HepG2 (cell line): ENCODE data around the gene ABCD4. TPM values are rescaled to one million over a fixed set of nuclear protein-coding genes. Genes with fewer than 3 reads are reported as not detected.

Experiments used
- ATAC-seq: fragments of 200-7000 bp; cut with Tn5 transposase; 3 replicates; pipeline ENCODE4 v1.9.1; 2020; ENCODE audit warnings: mild to moderate bottlenecking, moderate library complexity
- BruUV-seq: library from RNA; stranded (reverse); fragments of 400-500 nt; replicated peaks from 2 replicates; lab custom pipeline; 2021; lab: Mats Ljungman, UMichigan
- CTCF ChIA-PET: fragments of 300-600 bp; formaldehyde crosslinking; extraction: SDS; loops from one replicate; lab custom pipeline; 2021; ENCODE audit warnings: low total read pairs, inconsistent platforms, low intra/inter-chr PET ratio; lab: Yijun Ruan, JAX
- POLR2A ChIA-PET: fragments of 350-600 bp; sonication (Branson Sonifier 250); formaldehyde crosslinking; loops from one replicate; lab custom pipeline; 2020; ENCODE audit warnings: antibody characterized with exemption, inconsistent platforms; lab: Yijun Ruan, JAX
- DNase-seq: peaks from one replicate; pipeline ENCODE4 v3.0.0-alpha.2; 2015; ENCODE audit warnings: low spot score
- FAIRE-seq: peaks from 3 replicates; lab custom pipeline; 2011; peaks lifted over from hg19 to GRCh38; lab: Jason Lieb, UNC
- H2AFZ ChIP-seq: one replicate; pipeline ENCODE4 v1.6.1; 2011; ENCODE audit warnings: low read length, inconsistent platforms
- H3K27ac ChIP-seq: fragments of 300-600 bp; 3 replicates; pipeline ENCODE4 v1.8.0; 2011; ENCODE audit warnings: mixed run types, mild to moderate bottlenecking, mixed read lengths, low read length, inconsistent platforms; ENCODE audit not compliant: insufficient read depth; ENCODE audit errors: extremely low read length
- H3K27me3 ChIP-seq, 2 experiments: fragments of 200-600 bp in 1 of 2; 2 replicates in 1 of 2; 3 replicates in 1 of 2; pipeline versions ENCODE4 v1.6.0 to v1.8.0; 2011; ENCODE audit warnings: low read length in 2 of 2, mild to moderate bottlenecking in 2 of 2, moderate library complexity in 2 of 2, inconsistent platforms in 1 of 2; ENCODE audit not compliant: insufficient read depth in 2 of 2, control insufficient read depth in 1 of 2
- H3K36me3 ChIP-seq, 2 experiments: fragments of 200-600 bp in 1 of 2; replicated peaks in 1 of 2; 2 replicates in 1 of 2; 3 replicates in 1 of 2; pipeline versions ENCODE4 v1.5.1 to v1.8.0; 2011; ENCODE audit warnings: low read length in 2 of 2, inconsistent platforms in 1 of 2; ENCODE audit not compliant: insufficient read depth in 2 of 2, control insufficient read depth in 1 of 2
- H3K4me1 ChIP-seq: 2 replicates; pipeline ENCODE4 v1.5.1; 2012; ENCODE audit warnings: low read length, inconsistent platforms; ENCODE audit not compliant: insufficient read depth
- H3K4me2 ChIP-seq: 2 replicates; pipeline ENCODE4 v1.6.0; 2011; ENCODE audit warnings: low read depth, low read length, inconsistent platforms
- H3K4me3 ChIP-seq, 3 experiments: fragments of 200-600 bp in 1 of 3; sonication (generic), shearing (Covaris generic) in 1 of 3; replicated peaks in 1 of 3; 2 replicates each; pipeline ENCODE4 v1.5.1; 2011 to 2016; ENCODE audit warnings: low read length in 3 of 3, inconsistent platforms in 2 of 3, low read depth in 2 of 3, mild to moderate bottlenecking in 2 of 3, control low read depth in 1 of 3, mixed read lengths in 1 of 3; ENCODE audit not compliant: insufficient read depth in 1 of 3
- H3K79me2 ChIP-seq: one replicate; pipeline ENCODE4 v1.6.1; 2011; ENCODE audit warnings: low read length, inconsistent platforms; ENCODE audit not compliant: insufficient read depth
- H3K9ac ChIP-seq: 2 replicates; pipeline ENCODE4 v1.6.0; 2011; ENCODE audit warnings: mild to moderate bottlenecking, low read depth, low read length, inconsistent platforms; ENCODE audit not compliant: insufficient read depth
- H3K9me3 ChIP-seq: 2 replicates; pipeline ENCODE4 v1.5.1; 2012; ENCODE audit warnings: mild to moderate bottlenecking, low read length
- H4K20me1 ChIP-seq: 2 replicates; pipeline ENCODE4 v1.6.0; 2011; ENCODE audit warnings: inconsistent platforms, mild to moderate bottlenecking, low read length, moderate library complexity; ENCODE audit not compliant: insufficient read depth
- AGO1 ChIP-seq: fragments of 200-400 bp; formaldehyde crosslinking; IDR thresholded peaks from 2 replicates; pipeline ENCODE4 v1.6.1; 2017; ENCODE audit warnings: mild to moderate bottlenecking, low read depth, low read length, moderate library complexity; ENCODE audit not compliant: poor library complexity, severe bottlenecking
- ETV5 ChIP-seq: IDR thresholded peaks from 2 replicates; pipeline ENCODE4 v1.6.1; 2018; ENCODE audit warnings: missing biosample characterization, missing genetic modification reagents, inconsistent platforms, borderline replicate concordance
- EZH2 ChIP-seq: conservative IDR thresholded peaks from 2 replicates; pipeline ENCODE4 v1.6.1; 2012; ENCODE audit warnings: mild to moderate bottlenecking, low read depth, low read length, moderate library complexity
- GATA4 ChIP-seq: sonication (generic); IDR thresholded peaks from 2 replicates; pipeline ENCODE4 v1.6.1; 2016; ENCODE audit warnings: antibody characterized with exemption, low read depth, borderline replicate concordance
- KDM2A ChIP-seq: sonication (generic); formaldehyde crosslinking; IDR thresholded peaks from 2 replicates; pipeline ENCODE4 v1.4.0; 2020; ENCODE audit warnings: low read depth, missing genetic modification reagents, borderline replicate concordance
- MTF2 ChIP-seq: sonication (generic); formaldehyde crosslinking; IDR thresholded peaks from 2 replicates; pipeline ENCODE4 v1.5.0; 2020; ENCODE audit warnings: missing genetic modification reagents, borderline replicate concordance
- NFATC3 ChIP-seq: sonication (generic); formaldehyde crosslinking; IDR thresholded peaks from 2 replicates; pipeline ENCODE4 v1.5.1; 2020; ENCODE audit warnings: mild to moderate bottlenecking, missing genetic modification reagents
- RAD21 ChIP-seq: fragments of 450-650 bp; formaldehyde crosslinking; IDR thresholded peaks from 2 replicates; pipeline ENCODE4 v1.5.0; 2020; ENCODE audit warnings: mild to moderate bottlenecking
- ZNF549 ChIP-seq: sonication (generic); formaldehyde crosslinking; IDR thresholded peaks from 2 replicates; pipeline ENCODE4 v1.5.0; 2020; ENCODE audit warnings: missing genetic modification reagents
- WGBS: methylation state at CpG from one replicate; pipeline ENCODE4 v1.1.6; 2017; ENCODE audit warnings: low lambda C conversion rate; 5-methylcytosine and 5-hydroxymethylcytosine counted together
- in situ Hi-C: cut with HindIII; loops from 2 replicates; pipeline ENCODE4 v1.10.0; 2017; ENCODE audit warnings: low pct_unique_long_range_greater_than_20kb; ENCODE audit not compliant: extremely low pct_ligation_motif_present
- intact Hi-C: fragments of 100-400 bp; cut with micrococcal nuclease; formaldehyde crosslinking; loops from one replicate; pipeline ENCODE4 v1.10.0; 2022; ENCODE audit not compliant: unreplicated experiment
- polyA plus RNA-seq, 8 experiments: library from polyadenylated mRNA; depleted of rRNA in 3 of 8; stranded (reverse) in 7 of 8; unstranded in 1 of 8; fragments of >200 nt; fragmentation: Illumina TruSeq in 4 of 8; extraction: Trizol in 4 of 8; gene quantifications; 2 replicates each; pipeline versions ENCODE4 v1.2.1 to v1.2.3, GENCODE V29; 2011 to 2016; ENCODE audit warnings: low read depth in 4 of 8, missing spikeins in 1 of 8, mixed read lengths in 1 of 8; ENCODE audit not compliant: insufficient read depth in 1 of 8
- total RNA-seq, 5 experiments: library from RNA; depleted of rRNA; stranded (reverse); fragments of >200 nt; fragmentation: Illumina TruSeq; extraction: Trizol; gene quantifications; 2 replicates each; pipeline ENCODE4 v1.2.3, GENCODE V29; 2016; ENCODE audit warnings: low read depth in 1 of 5
- TF ChIP-seq, protein P1 (sequence below): sonication (generic); formaldehyde crosslinking; IDR thresholded peaks from 2 replicates; pipeline ENCODE4 v1.4.0; 2020; ENCODE audit warnings: missing genetic modification reagents

The ABCD4 gene
- total and polyA plus RNA-seq, 2 of the 13 experiments (the other 11 are each of a cell fraction or from before 2014, with no cell fraction given), result 47.5 to 50.5 TPM

DNA sequence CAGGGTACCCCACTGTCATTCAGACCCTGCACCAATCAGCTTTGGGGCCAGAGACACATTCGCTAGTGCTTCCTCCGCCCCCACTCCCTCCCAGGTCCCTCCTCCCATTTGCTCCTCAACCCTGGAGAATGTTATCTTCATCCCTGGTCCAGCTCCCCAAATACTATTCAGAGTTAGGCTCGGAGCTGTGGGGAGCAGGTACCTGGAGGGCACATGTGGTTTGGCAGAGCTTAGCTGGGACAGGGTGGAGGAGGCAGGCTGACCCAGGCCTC is 44.0 kb downstream of the ABCD4 start:
- WGBS, result 76% methylated on average over 3 of the region's 3 CpGs
- peaks cover 10% of the 10 kb centered on the region for H3K4me1 ChIP-seq
- peak overlapping the region in 1 of 3 experiments; percentile 69; a peak in 1 of 6 replicates for H3K4me3 ChIP-seq
- no peaks in the 10 kb centered on the region for H3K36me3 ChIP-seq
- no peaks in the 10 kb centered on the region for H3K9me3 ChIP-seq
- H3K27ac ChIP-seq, result no peak overlapping the region
- in situ Hi-C loops (loop anchor here (5.0 kb wide), 1 partner anchor 41 kb away; no protein-coding TSS in a partner anchor), intact Hi-C loops (no loop called here)
- H3K9ac ChIP-seq, result no peak overlapping the region
- H3K4me2 ChIP-seq, result peak overlapping the region; percentile 84
- no peak overlapping the region for H2AFZ ChIP-seq
- 0 out of 2 replicates have a peak, but pooled peaks have one; percentile 70 for TF ChIP-seq EZH2
- TF ChIP-seq NFATC3, result no peak
- H3K79me2 ChIP-seq, result no peaks in the 10 kb centered on the region
- ChIA-PET POLR2A (no interaction called here), CTCF (interaction anchor here (2.4 to 2.5 kb wide), 2 partner anchors 41 to 147 kb away, joined by 13 to 23 read pairs; no protein-coding TSS in a partner anchor)
- ATAC-seq, result no peak; the same call in 2 of the 3 replicates
- FAIRE-seq, result no peak
- no peak for DNase-seq
- no TSS peak for BruUV-seq
- no peaks in the 10 kb centered on the region for H4K20me1 ChIP-seq
- H3K27me3 ChIP-seq, result peaks cover 9 to 53% of the 10 kb centered on the region in 2 experiments; a peak in 4 of 5 replicates

DNA sequence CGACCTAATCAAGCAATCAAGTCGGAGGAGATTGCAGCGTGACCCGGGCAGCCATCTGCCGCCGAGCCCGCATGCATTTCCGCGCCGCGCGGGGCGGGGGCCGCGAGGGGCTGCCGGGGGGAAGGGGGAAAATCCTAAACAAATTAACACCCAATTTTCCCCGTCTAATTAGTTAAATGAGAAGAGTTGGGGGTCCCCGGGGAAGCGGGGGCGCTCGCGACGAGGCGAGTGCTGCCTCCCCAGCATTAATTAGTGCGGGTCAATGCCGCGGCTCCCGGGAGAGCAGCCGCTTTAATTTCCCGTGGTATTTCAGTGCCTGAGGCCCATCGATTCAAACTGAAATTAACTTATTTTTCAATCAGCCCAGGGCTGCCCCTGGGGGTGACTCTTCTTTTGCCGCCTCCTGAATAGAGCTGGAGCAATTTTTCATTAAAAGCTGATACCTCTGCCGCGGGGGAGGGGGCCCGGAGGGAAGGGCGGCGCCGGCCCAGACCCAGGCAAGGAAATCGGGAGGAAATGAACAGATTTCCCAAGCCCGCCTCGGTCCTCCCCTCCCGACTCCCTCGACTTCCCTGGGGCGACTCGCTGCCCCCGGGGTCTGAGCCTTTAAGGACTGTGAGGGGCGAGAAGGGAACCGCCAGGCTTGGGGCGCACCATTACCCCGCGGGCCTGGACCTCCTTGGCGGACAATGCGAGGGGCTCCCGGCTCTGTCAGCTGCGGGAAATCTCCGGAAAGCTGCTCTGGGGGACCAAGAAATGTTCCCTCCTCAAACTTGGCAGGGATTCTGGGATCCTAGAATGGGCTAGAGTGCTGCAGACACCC is 44.6 kb downstream of the ABCD4 start:
- H3K36me3 ChIP-seq, result no peaks in the 10 kb centered on the region
- H3K79me2 ChIP-seq, result no peaks in the 10 kb centered on the region
- H4K20me1 ChIP-seq, result no peaks in the 10 kb centered on the region
- H3K27ac ChIP-seq, result no peak overlapping the region
- intact Hi-C loops (loop anchor here (1.0 kb wide), 1 partner anchor 147 kb away; no protein-coding TSS in a partner anchor), in situ Hi-C loops (loop anchor here (5.0 kb wide), 1 partner anchor 41 kb away; no protein-coding TSS in a partner anchor)
- peaks cover 10% of the 10 kb centered on the region for H3K4me1 ChIP-seq
- H3K4me2 ChIP-seq, result peak overlapping the region; percentile 84
- no peak overlapping the region for H3K9ac ChIP-seq
- DNase-seq, result no peak
- no TSS peak for BruUV-seq
- no peaks in the 10 kb centered on the region for H3K9me3 ChIP-seq
- 13% methylated on average over 48 of the region's 56 CpGs for WGBS
- no peak for FAIRE-seq
- peaks cover 10 to 48% of the 10 kb centered on the region in 2 experiments; a peak in 4 of 5 replicates for H3K27me3 ChIP-seq
- CTCF ChIA-PET, result interaction anchor here (0.8 to 2.5 kb wide), 3 partner anchors 14 to 146 kb away, joined by 3 to 23 read pairs (median 13); no protein-coding TSS in a partner anchor
- no peak overlapping the region for H2AFZ ChIP-seq
- peak overlapping the region; percentile 57 to 73 (median 69) for H3K4me3 ChIP-seq
- POLR2A ChIA-PET, result no interaction called here
- no peak for ATAC-seq
- TF ChIP-seq, protein P1, sequence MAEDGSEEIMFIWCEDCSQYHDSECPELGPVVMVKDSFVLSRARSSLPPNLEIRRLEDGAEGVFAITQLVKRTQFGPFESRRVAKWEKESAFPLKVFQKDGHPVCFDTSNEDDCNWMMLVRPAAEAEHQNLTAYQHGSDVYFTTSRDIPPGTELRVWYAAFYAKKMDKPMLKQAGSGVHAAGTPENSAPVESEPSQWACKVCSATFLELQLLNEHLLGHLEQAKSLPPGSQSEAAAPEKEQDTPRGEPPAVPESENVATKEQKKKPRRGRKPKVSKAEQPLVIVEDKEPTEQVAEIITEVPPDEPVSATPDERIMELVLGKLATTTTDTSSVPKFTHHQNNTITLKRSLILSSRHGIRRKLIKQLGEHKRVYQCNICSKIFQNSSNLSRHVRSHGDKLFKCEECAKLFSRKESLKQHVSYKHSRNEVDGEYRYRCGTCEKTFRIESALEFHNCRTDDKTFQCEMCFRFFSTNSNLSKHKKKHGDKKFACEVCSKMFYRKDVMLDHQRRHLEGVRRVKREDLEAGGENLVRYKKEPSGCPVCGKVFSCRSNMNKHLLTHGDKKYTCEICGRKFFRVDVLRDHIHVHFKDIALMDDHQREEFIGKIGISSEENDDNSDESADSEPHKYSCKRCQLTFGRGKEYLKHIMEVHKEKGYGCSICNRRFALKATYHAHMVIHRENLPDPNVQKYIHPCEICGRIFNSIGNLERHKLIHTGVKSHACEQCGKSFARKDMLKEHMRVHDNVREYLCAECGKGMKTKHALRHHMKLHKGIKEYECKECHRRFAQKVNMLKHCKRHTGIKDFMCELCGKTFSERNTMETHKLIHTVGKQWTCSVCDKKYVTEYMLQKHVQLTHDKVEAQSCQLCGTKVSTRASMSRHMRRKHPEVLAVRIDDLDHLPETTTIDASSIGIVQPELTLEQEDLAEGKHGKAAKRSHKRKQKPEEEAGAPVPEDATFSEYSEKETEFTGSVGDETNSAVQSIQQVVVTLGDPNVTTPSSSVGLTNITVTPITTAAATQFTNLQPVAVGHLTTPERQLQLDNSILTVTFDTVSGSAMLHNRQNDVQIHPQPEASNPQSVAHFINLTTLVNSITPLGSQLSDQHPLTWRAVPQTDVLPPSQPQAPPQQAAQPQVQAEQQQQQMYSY, result no peak
- TF ChIP-seq KDM2A (CRISPR knock-in tag), result no peak
- 0 out of 2 replicates have a peak, but pooled peaks have one; percentile 64 for TF ChIP-seq MTF2
- TF ChIP-seq RAD21 (CRISPR knock-in tag), result no peak
- no peak for TF ChIP-seq GATA4
- TF ChIP-seq ETV5 (CRISPR knock-in tag), result no peak
- no peak for TF ChIP-seq ZNF549 (CRISPR knock-in tag)
- peak; percentile 26 for TF ChIP-seq AGO1
